Keratinocyte (primary cell): Measurements from ENCODE around the gene SYNE2. TPM values are rescaled to one million over a fixed set of nuclear protein-coding genes. Genes with fewer than 3 reads are reported as not detected.

ENCODE experiments used
- DNase-seq: peaks from one replicate; pipeline ENCODE4 v3.0.0-alpha.2; 2011; ENCODE audit warnings: low read depth, missing footprints, low spot score
- FAIRE-seq: peaks from 2 replicates; lab custom pipeline; 2011; peaks lifted over from hg19 to GRCh38; lab: Jason Lieb, UNC
- H2AFZ ChIP-seq: 2 replicates; pipeline ENCODE4 v1.6.0; 2012; ENCODE audit warnings: low read length, control low read depth, inconsistent platforms; ENCODE audit not compliant: control insufficient read depth
- H3K27ac ChIP-seq: 2 replicates; pipeline ENCODE4 v1.5.1; 2011; ENCODE audit warnings: low read length; ENCODE audit not compliant: control insufficient read depth, insufficient read depth
- H3K27me3 ChIP-seq: 3 replicates; pipeline ENCODE4 v1.6.0; 2011; ENCODE audit warnings: low read length; ENCODE audit not compliant: control insufficient read depth, insufficient read depth; ENCODE audit errors: extremely low read depth
- H3K36me3 ChIP-seq, 2 experiments: 2 replicates in 1 of 2; 3 replicates in 1 of 2; pipeline ENCODE4 v1.5.1; 2011; ENCODE audit warnings: low read length in 2 of 2, mild to moderate bottlenecking in 1 of 2; ENCODE audit not compliant: control insufficient read depth in 2 of 2, insufficient read depth in 2 of 2; ENCODE audit errors: extremely low read depth in 1 of 2
- H3K4me1 ChIP-seq: 3 replicates; pipeline ENCODE4 v1.5.1; 2011; ENCODE audit warnings: low read length; ENCODE audit not compliant: control insufficient read depth, insufficient read depth; ENCODE audit errors: extremely low read depth
- H3K4me2 ChIP-seq: 3 replicates; pipeline ENCODE4 v1.6.0; 2011; ENCODE audit warnings: low read depth, low read length; ENCODE audit not compliant: control insufficient read depth, insufficient read depth; ENCODE audit errors: extremely low read depth
- H3K4me3 ChIP-seq, 3 experiments: fragments of 200-600 bp in 1 of 3; sonication (generic) in 1 of 3; 2 replicates in 2 of 3; 3 replicates in 1 of 3; pipeline ENCODE4 v1.5.1; 2011 to 2016; ENCODE audit warnings: low read length in 3 of 3, mild to moderate bottlenecking in 3 of 3, control low read depth in 2 of 3, inconsistent platforms in 1 of 3, low read depth in 1 of 3, mixed read lengths in 1 of 3, mixed run types in 1 of 3, moderate library complexity in 1 of 3; ENCODE audit not compliant: control insufficient read depth in 2 of 3, insufficient read depth in 2 of 3; ENCODE audit errors: extremely low read depth in 1 of 3
- H3K79me2 ChIP-seq: 2 replicates; pipeline ENCODE4 v1.6.0; 2012; ENCODE audit warnings: low read length; ENCODE audit not compliant: control insufficient read depth, insufficient read depth
- H3K9ac ChIP-seq: 3 replicates; pipeline ENCODE4 v1.6.0; 2011; ENCODE audit warnings: low read length; ENCODE audit not compliant: control insufficient read depth, insufficient read depth; ENCODE audit errors: extremely low read depth
- H3K9me1 ChIP-seq: 3 replicates; pipeline ENCODE4 v1.6.0; 2011; ENCODE audit warnings: low read length; ENCODE audit not compliant: control insufficient read depth, insufficient read depth; ENCODE audit errors: extremely low read depth
- H3K9me3 ChIP-seq: 2 replicates; pipeline ENCODE4 v1.5.1; 2012; ENCODE audit warnings: low read depth, low read length; ENCODE audit not compliant: control insufficient read depth
- H4K20me1 ChIP-seq: 3 replicates; pipeline ENCODE4 v1.6.0; 2011; ENCODE audit warnings: low read length; ENCODE audit not compliant: control insufficient read depth, insufficient read depth; ENCODE audit errors: extremely low read depth
- EZH2 ChIP-seq: IDR thresholded peaks from one replicate; pipeline ENCODE4 v1.6.1; 2012; ENCODE audit warnings: inconsistent platforms, mild to moderate bottlenecking, low read length, moderate library complexity
- dilution Hi-C: fragments of 300-500 bp; cut with MboI; formaldehyde crosslinking; loops from one replicate; pipeline ENCODE4 v1.7.0; 2020; ENCODE audit warnings: low sequenced_read_pairs; ENCODE audit not compliant: extremely low pct_ligation_motif_present
- polyA plus RNA-seq, 5 experiments: library from polyadenylated mRNA; depleted of rRNA in 3 of 5; stranded (reverse) in 3 of 5; stranded (forward) in 1 of 5; unstranded in 1 of 5; fragments of >200 nt; gene quantifications; 1 replicate in 1 of 5; 2 replicates in 3 of 5; 3 replicates in 1 of 5; pipeline versions ENCODE4 v1.2.1 to v1.2.3, GENCODE V29; 2011 to 2012; ENCODE audit warnings: missing spikeins in 2 of 5, low read depth in 1 of 5, low replicate concordance in 1 of 5
- TF ChIP-seq, protein P1 (sequence below), 3 experiments: IDR thresholded peaks in 1 of 3; conservative IDR thresholded peaks in 1 of 3; optimal IDR thresholded peaks in 1 of 3; 2 replicates in 2 of 3; 3 replicates in 1 of 3; pipeline versions ENCODE3 to v1.5.1; 2011; ENCODE audit warnings: low read length in 3 of 3, mild to moderate bottlenecking in 3 of 3, moderate library complexity in 2 of 3, control low read depth in 1 of 3, inconsistent platforms in 1 of 3; ENCODE audit not compliant: insufficient read depth in 2 of 3; ENCODE audit errors: extremely low read depth in 1 of 3

Gene SYNE2
- polyA plus RNA-seq, 1 donor (not counting 4 experiments of a cell fraction or from before 2014, with no cell fraction given), result 9.9 TPM

GRCh38 chr14:63843796-63844195, 9.0 kb upstream of the SYNE2 start:
- H3K27me3 ChIP-seq, result no peaks in the 10 kb centered on the region
- H3K4me1 ChIP-seq, result no peaks in the 10 kb centered on the region
- FAIRE-seq (no peak), DNase-seq (no peak)
- H3K36me3 ChIP-seq, result no peaks in the 10 kb centered on the region
- no peak overlapping the region for H3K4me3 ChIP-seq
- no peak overlapping the region for H3K9ac ChIP-seq
- H4K20me1 ChIP-seq, result no peaks in the 10 kb centered on the region
- no peak overlapping the region for H2AFZ ChIP-seq
- TF ChIP-seq, protein P1, sequence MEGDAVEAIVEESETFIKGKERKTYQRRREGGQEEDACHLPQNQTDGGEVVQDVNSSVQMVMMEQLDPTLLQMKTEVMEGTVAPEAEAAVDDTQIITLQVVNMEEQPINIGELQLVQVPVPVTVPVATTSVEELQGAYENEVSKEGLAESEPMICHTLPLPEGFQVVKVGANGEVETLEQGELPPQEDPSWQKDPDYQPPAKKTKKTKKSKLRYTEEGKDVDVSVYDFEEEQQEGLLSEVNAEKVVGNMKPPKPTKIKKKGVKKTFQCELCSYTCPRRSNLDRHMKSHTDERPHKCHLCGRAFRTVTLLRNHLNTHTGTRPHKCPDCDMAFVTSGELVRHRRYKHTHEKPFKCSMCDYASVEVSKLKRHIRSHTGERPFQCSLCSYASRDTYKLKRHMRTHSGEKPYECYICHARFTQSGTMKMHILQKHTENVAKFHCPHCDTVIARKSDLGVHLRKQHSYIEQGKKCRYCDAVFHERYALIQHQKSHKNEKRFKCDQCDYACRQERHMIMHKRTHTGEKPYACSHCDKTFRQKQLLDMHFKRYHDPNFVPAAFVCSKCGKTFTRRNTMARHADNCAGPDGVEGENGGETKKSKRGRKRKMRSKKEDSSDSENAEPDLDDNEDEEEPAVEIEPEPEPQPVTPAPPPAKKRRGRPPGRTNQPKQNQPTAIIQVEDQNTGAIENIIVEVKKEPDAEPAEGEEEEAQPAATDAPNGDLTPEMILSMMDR (optimal IDR thresholded peaks at IDR 0.05 in 1 of 3, IDR thresholded peaks at IDR 0.05 in 1 of 3, conservative IDR thresholded peaks at IDR 0.05 in 1 of 3; ENCODE audit: extremely low read depth in 1 of 3, insufficient read depth in 2 of 3, low read length in 3 of 3), result no peak
- TF ChIP-seq EZH2, result no peak
- no peaks in the 10 kb centered on the region for H3K79me2 ChIP-seq
- dilution Hi-C loops, result no loop called here
- no peak overlapping the region for H3K4me2 ChIP-seq
- H3K27ac ChIP-seq, result no peak overlapping the region
- no peaks in the 10 kb centered on the region for H3K9me1 ChIP-seq
- no peaks in the 10 kb centered on the region for H3K9me3 ChIP-seq

GRCh38 chr14:63848890-63849289, 3.9 kb upstream of the SYNE2 start:
- no peak for FAIRE-seq
- H3K9me3 ChIP-seq, result no peaks in the 10 kb centered on the region
- H3K9ac ChIP-seq, result no peak overlapping the region
- H3K9me1 ChIP-seq, result no peaks in the 10 kb centered on the region
- H3K27me3 ChIP-seq, result no peaks in the 10 kb centered on the region
- H3K36me3 ChIP-seq, result no peaks in the 10 kb centered on the region
- no peak overlapping the region for H3K27ac ChIP-seq
- DNase-seq, result no peak
- H3K4me2 ChIP-seq, result no peak overlapping the region
- dilution Hi-C loops, result no loop called here
- TF ChIP-seq, protein P1 (optimal IDR thresholded peaks at IDR 0.05 in 1 of 3, IDR thresholded peaks at IDR 0.05 in 1 of 3, conservative IDR thresholded peaks at IDR 0.05 in 1 of 3; ENCODE audit: extremely low read depth in 1 of 3, insufficient read depth in 2 of 3, low read length in 3 of 3), result no peak
- TF ChIP-seq EZH2, result no peak
- H4K20me1 ChIP-seq, result no peaks in the 10 kb centered on the region
- no peaks in the 10 kb centered on the region for H3K4me1 ChIP-seq
- no peak overlapping the region for H3K4me3 ChIP-seq
- H2AFZ ChIP-seq, result no peak overlapping the region
- no peaks in the 10 kb centered on the region for H3K79me2 ChIP-seq
